GM23338 (cell line): ENCODE data around the gene PLEKHG4B. TPM values are rescaled to one million over a fixed set of nuclear protein-coding genes. Genes with fewer than 3 reads are reported as not detected.
"Not testable (repeated sequence)": the region's sequence is repeated elsewhere in the genome, so short reads cannot be mapped to it uniquely, and the experiment has no call there.

Experiments used
- ATAC-seq: fragments of 200-7000 bp; cut with Tn5 transposase; 3 replicates; pipeline ENCODE4 v1.9.1; 2020
- DNase-seq: peaks from one replicate; pipeline ENCODE4 v3.0.0-alpha.2; 2015; ENCODE audit warnings: low spot score
- H2AFZ ChIP-seq: fragments of 200-600 bp; sonication (generic); 2 replicates; pipeline ENCODE4 v1.8.0; 2016; ENCODE audit warnings: antibody characterized with exemption, mild to moderate bottlenecking, moderate library complexity
- H3F3A ChIP-seq: fragments of 200-600 bp; sonication (generic); replicated peaks from 2 replicates; pipeline ENCODE4 v1.8.0; 2017; ENCODE audit warnings: antibody characterized with exemption, mixed run types, low read depth
- H3K27ac ChIP-seq: fragments of 200-600 bp; sonication (generic); 2 replicates; pipeline ENCODE4 v1.6.1; 2016; ENCODE audit warnings: low read depth
- H3K27me3 ChIP-seq: fragments of 200-600 bp; sonication (generic); 2 replicates; pipeline ENCODE4 v1.8.0; 2016; ENCODE audit warnings: mild to moderate bottlenecking, mixed run types, moderate library complexity; ENCODE audit not compliant: insufficient read depth
- H3K36me3 ChIP-seq: fragments of 200-600 bp; sonication (generic); 2 replicates; pipeline ENCODE4 v1.8.0; 2016; ENCODE audit warnings: mild to moderate bottlenecking; ENCODE audit not compliant: insufficient read depth
- H3K4me1 ChIP-seq: fragments of 200-600 bp; sonication (generic); 2 replicates; pipeline ENCODE4 v1.8.0; 2016; ENCODE audit warnings: mild to moderate bottlenecking, moderate library complexity; ENCODE audit not compliant: insufficient read depth
- H3K4me2 ChIP-seq: fragments of 200-600 bp; sonication (generic); 2 replicates; pipeline ENCODE4 v1.7.1; 2017; ENCODE audit warnings: mixed run types
- H3K4me3 ChIP-seq: fragments of 200-600 bp; sonication (generic); 2 replicates; pipeline ENCODE4 v1.6.1; 2016; ENCODE audit warnings: mixed run types
- H3K79me2 ChIP-seq: fragments of 200-600 bp; sonication (generic); replicated peaks from 2 replicates; pipeline ENCODE4 v1.8.0; 2017; ENCODE audit warnings: mild to moderate bottlenecking; ENCODE audit not compliant: insufficient read depth
- H3K9me2 ChIP-seq: fragments of 200-600 bp; sonication (generic); 2 replicates; pipeline ENCODE4 v1.8.0; 2017; ENCODE audit not compliant: insufficient read depth
- H4K20me1 ChIP-seq: fragments of 200-600 bp; sonication (generic); replicated peaks from 2 replicates; pipeline ENCODE4 v1.8.0; 2017; ENCODE audit warnings: mild to moderate bottlenecking; ENCODE audit not compliant: insufficient read depth
- H3K27ac Mint-ChIP-seq: 2 replicates; pipeline ENCODE4 v1.8.0; 2020; ENCODE audit warnings: inconsistent platforms, mild to moderate bottlenecking, moderate library complexity, mixed read lengths
- H3K27me3 Mint-ChIP-seq: 3 replicates; pipeline ENCODE4 v1.8.0; 2022; ENCODE audit warnings: low read depth, mild to moderate bottlenecking, moderate library complexity, mixed read lengths, inconsistent platforms; ENCODE audit not compliant: insufficient read depth, poor library complexity
- H3K36me3 Mint-ChIP-seq: 3 replicates; pipeline ENCODE4 v1.8.0; 2021; ENCODE audit warnings: low read depth, mild to moderate bottlenecking, inconsistent platforms, moderate library complexity, mixed read lengths
- H3K4me1 Mint-ChIP-seq: 3 replicates; pipeline ENCODE4 v1.8.0; 2020; ENCODE audit warnings: mild to moderate bottlenecking, inconsistent platforms, mixed read lengths
- H3K4me3 Mint-ChIP-seq: 3 replicates; pipeline ENCODE4 v1.8.0; 2021; ENCODE audit warnings: moderate library complexity, mild to moderate bottlenecking, inconsistent platforms, mixed read lengths
- H3K9me3 Mint-ChIP-seq: 3 replicates; pipeline ENCODE4 v1.8.0; 2020; ENCODE audit warnings: moderate library complexity, mild to moderate bottlenecking, inconsistent platforms, mixed read lengths
- JUNB ChIP-seq: IDR thresholded peaks from one replicate; pipeline ENCODE4 v1.6.1; 2016; ENCODE audit warnings: antibody characterized with exemption; ENCODE audit not compliant: unreplicated experiment
- NANOG ChIP-seq: IDR thresholded peaks from 2 replicates; pipeline ENCODE4 v1.6.1; 2016; ENCODE audit warnings: antibody characterized with exemption, borderline replicate concordance
- polyA plus RNA-seq: library from polyadenylated mRNA; unstranded; fragments of >200 nt; fragmentation: Nextera tagmentation; extraction: Ambion mirVana; gene quantifications from 2 replicates; pipeline ENCODE4 v1.2.1, GENCODE V29; 2016
- total RNA-seq: library from RNA; depleted of rRNA; stranded (reverse); fragments of >200 nt; shearing (Covaris generic); gene quantifications from 2 replicates; pipeline ENCODE4 v1.2.3, GENCODE V29; 2014
- TF ChIP-seq, protein P1 (sequence below): IDR thresholded peaks from one replicate; pipeline ENCODE4 v1.6.1; 2018; ENCODE audit warnings: antibody characterized with exemption; ENCODE audit not compliant: unreplicated experiment
- TF ChIP-seq, protein P2 (sequence below): IDR thresholded peaks from 2 replicates; pipeline ENCODE4 v1.6.1; 2016; ENCODE audit warnings: antibody characterized with exemption

PLEKHG4B gene
- total and polyA plus RNA-seq, 2 experiments from 2014 or later = 33.5 to 54.8 TPM

DNA sequence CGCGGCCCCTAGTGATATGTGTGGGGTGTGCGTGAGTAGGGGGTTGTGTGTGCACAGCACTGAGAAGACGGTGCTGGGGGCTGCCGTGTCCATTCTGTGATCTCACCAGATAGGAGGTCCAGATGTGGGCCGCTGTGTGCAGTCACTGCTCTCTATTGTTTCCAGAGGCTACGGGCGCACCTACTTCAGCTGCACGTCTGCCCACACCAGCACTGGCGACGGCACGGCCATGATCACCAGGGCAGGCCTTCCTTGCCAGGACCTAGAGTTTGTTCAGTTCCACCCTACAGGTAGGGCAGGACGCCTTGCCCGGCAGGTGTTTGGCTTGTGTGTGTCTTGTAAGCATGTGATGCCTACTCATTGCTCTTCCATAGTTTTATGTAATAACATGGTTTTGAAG is 138.7 kb downstream of the PLEKHG4B start:
- no peak overlapping the region for H3K4me3 Mint-ChIP-seq
- ATAC-seq (no peak), DNase-seq (no peak)
- TF ChIP-seq NANOG (no peak), JUNB (no peak)
- TF ChIP-seq, protein P1, sequence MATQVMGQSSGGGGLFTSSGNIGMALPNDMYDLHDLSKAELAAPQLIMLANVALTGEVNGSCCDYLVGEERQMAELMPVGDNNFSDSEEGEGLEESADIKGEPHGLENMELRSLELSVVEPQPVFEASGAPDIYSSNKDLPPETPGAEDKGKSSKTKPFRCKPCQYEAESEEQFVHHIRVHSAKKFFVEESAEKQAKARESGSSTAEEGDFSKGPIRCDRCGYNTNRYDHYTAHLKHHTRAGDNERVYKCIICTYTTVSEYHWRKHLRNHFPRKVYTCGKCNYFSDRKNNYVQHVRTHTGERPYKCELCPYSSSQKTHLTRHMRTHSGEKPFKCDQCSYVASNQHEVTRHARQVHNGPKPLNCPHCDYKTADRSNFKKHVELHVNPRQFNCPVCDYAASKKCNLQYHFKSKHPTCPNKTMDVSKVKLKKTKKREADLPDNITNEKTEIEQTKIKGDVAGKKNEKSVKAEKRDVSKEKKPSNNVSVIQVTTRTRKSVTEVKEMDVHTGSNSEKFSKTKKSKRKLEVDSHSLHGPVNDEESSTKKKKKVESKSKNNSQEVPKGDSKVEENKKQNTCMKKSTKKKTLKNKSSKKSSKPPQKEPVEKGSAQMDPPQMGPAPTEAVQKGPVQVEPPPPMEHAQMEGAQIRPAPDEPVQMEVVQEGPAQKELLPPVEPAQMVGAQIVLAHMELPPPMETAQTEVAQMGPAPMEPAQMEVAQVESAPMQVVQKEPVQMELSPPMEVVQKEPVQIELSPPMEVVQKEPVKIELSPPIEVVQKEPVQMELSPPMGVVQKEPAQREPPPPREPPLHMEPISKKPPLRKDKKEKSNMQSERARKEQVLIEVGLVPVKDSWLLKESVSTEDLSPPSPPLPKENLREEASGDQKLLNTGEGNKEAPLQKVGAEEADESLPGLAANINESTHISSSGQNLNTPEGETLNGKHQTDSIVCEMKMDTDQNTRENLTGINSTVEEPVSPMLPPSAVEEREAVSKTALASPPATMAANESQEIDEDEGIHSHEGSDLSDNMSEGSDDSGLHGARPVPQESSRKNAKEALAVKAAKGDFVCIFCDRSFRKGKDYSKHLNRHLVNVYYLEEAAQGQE = no peak
- TF ChIP-seq, protein P2, sequence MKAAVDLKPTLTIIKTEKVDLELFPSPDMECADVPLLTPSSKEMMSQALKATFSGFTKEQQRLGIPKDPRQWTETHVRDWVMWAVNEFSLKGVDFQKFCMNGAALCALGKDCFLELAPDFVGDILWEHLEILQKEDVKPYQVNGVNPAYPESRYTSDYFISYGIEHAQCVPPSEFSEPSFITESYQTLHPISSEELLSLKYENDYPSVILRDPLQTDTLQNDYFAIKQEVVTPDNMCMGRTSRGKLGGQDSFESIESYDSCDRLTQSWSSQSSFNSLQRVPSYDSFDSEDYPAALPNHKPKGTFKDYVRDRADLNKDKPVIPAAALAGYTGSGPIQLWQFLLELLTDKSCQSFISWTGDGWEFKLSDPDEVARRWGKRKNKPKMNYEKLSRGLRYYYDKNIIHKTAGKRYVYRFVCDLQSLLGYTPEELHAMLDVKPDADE = no peak
- H3K27me3 Mint-ChIP-seq = no peaks in the 10 kb centered on the region
- peaks cover 75% of the 10 kb centered on the region for H3K36me3 Mint-ChIP-seq
- no peaks in the 10 kb centered on the region for H3K9me2 ChIP-seq
- H3K4me1 ChIP-seq = peaks cover 7% of the 10 kb centered on the region; the same call in 1 of the 2 replicates
- no peaks in the 10 kb centered on the region for H3F3A ChIP-seq
- no peak overlapping the region for H3K27ac ChIP-seq
- H3K79me2 ChIP-seq = no peaks in the 10 kb centered on the region
- H3K4me1 Mint-ChIP-seq = peaks cover 3% of the 10 kb centered on the region; the same call in 1 of the 3 replicates
- H2AFZ ChIP-seq = no peak overlapping the region
- no peaks in the 10 kb centered on the region for H3K9me3 Mint-ChIP-seq
- H3K4me3 ChIP-seq = no peak overlapping the region
- no peaks in the 10 kb centered on the region; the same call in 1 of the 2 replicates for H4K20me1 ChIP-seq
- peaks cover 21% of the 10 kb centered on the region for H3K36me3 ChIP-seq
- no peak overlapping the region for H3K4me2 ChIP-seq
- H3K27me3 ChIP-seq = no peaks in the 10 kb centered on the region
- H3K27ac Mint-ChIP-seq = no peak overlapping the region

DNA sequence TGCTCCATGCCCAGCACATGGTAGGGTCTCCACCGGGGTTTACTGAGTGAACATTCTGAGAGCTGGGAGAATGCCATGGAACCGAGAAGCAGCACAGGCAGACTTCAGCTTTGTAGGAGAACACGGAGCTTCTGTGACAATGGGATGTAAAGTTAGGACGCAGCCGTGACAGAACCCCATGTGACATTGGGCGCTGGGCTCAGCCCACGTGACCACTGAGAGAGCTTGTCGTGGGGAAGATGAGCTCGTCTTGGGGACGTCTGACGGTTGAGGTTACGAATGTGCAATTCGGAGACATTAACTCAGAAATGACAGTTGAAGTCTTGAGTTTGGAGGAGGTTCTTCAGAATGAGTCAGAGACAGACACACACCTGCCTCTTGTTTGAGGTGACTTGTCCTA is 139.7 kb downstream of the PLEKHG4B start:
- H3K9me3 Mint-ChIP-seq = no peaks in the 10 kb centered on the region

DNA sequence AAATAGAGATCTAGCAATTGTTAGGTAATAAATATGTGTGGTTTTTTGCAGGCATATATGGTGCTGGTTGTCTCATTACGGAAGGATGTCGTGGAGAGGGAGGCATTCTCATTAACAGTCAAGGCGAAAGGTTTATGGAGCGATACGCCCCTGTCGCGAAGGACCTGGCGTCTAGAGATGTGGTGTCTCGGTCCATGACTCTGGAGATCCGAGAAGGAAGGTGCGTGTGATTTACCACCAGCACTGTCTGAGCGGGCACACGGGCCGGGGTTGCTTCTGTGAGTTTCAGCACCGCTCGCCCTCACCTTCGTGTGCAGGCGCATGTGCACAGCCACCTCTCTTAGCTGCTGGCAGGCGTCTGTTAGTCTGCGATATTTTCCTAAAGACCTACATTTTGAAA is 141.5 kb downstream of the PLEKHG4B start:
- not testable (repeated sequence) for H3K4me3 Mint-ChIP-seq, H3K27me3 ChIP-seq, H3K4me1 ChIP-seq, H3K27ac Mint-ChIP-seq, H4K20me1 ChIP-seq, H3K4me1 Mint-ChIP-seq, H3K9me2 ChIP-seq, H3K27ac ChIP-seq, H2AFZ ChIP-seq, H3K79me2 ChIP-seq, H3K4me2 ChIP-seq, H3K27me3 Mint-ChIP-seq, DNase-seq, H3K4me3 ChIP-seq, H3F3A ChIP-seq, H3K9me3 Mint-ChIP-seq, ATAC-seq
- peaks cover 14% of the 10 kb centered on the region for H3K36me3 ChIP-seq
- peaks cover 73% of the 10 kb centered on the region for H3K36me3 Mint-ChIP-seq

More for the DNA sequence above, 139.7 kb downstream of the PLEKHG4B start:
- Histone ChIP-seq H3K36me3 (peaks cover 18% of the 10 kb centered on the region), H3K4me3 (no peak overlapping the region), H3K27ac (no peak overlapping the region), H3K79me2 (no peaks in the 10 kb centered on the region), H3K9me2 (no peaks in the 10 kb centered on the region), H3K27me3 (no peaks in the 10 kb centered on the region), H3K4me1 (peaks cover 7% of the 10 kb centered on the region; the same call in 1 of the 2 replicates), H3F3A (no peaks in the 10 kb centered on the region), H2AFZ (no peak overlapping the region), H4K20me1 (no peaks in the 10 kb centered on the region), H3K4me2 (no peak overlapping the region)
- H3K4me1 Mint-ChIP-seq = peaks cover 3% of the 10 kb centered on the region; the same call in 1 of the 3 replicates
- DNase-seq (no peak), ATAC-seq (no peak)
- H3K27ac Mint-ChIP-seq = no peak overlapping the region
- TF ChIP-seq JUNB = no peak
- no peak overlapping the region for H3K4me3 Mint-ChIP-seq
- peaks cover 75% of the 10 kb centered on the region for H3K36me3 Mint-ChIP-seq
- H3K27me3 Mint-ChIP-seq = no peaks in the 10 kb centered on the region
